ENCODE measurements around the gene ITGB5. TPM values are rescaled to one million over a fixed set of nuclear protein-coding genes. Genes with fewer than 3 reads are reported as not detected.

Gene ITGB5
- total and polyA plus RNA-seq, 2 experiments from 2014 or later, result 103 to 109 TPM

DNA sequence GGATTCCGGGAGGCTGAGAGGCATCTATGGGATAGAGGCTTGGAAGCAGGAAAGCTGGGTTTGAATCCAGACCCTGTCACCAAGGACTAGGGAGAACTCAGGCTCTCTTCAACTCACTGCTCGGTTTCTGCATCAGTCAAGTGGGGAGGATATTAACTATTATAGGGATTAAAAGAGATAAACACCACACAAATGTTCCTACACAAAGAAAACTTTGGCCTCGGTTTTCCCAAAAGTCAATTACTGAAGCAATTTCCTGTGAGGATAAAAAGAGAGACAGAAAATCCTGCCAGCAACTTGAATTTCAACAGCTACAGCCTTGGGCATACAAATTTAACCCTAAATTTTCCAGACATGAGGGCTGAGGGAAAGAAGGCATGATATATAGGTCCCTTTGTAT is 36.0 kb downstream of the ITGB5 start:
- H3K27me3 ChIP-seq, result no peaks in the 10 kb centered on the region
- no peak overlapping the region for H3K4me3 ChIP-seq
- H4K20me1 ChIP-seq (ENCODE audit: insufficient read depth, poor library complexity, severe bottlenecking), result no peaks in the 10 kb centered on the region
- no peak overlapping the region for H2AFZ ChIP-seq
- no peak for TF ChIP-seq EZH2 (IDR thresholded peaks at IDR 0.05; ENCODE audit: borderline replicate concordance)
- TF ChIP-seq, protein P1, sequence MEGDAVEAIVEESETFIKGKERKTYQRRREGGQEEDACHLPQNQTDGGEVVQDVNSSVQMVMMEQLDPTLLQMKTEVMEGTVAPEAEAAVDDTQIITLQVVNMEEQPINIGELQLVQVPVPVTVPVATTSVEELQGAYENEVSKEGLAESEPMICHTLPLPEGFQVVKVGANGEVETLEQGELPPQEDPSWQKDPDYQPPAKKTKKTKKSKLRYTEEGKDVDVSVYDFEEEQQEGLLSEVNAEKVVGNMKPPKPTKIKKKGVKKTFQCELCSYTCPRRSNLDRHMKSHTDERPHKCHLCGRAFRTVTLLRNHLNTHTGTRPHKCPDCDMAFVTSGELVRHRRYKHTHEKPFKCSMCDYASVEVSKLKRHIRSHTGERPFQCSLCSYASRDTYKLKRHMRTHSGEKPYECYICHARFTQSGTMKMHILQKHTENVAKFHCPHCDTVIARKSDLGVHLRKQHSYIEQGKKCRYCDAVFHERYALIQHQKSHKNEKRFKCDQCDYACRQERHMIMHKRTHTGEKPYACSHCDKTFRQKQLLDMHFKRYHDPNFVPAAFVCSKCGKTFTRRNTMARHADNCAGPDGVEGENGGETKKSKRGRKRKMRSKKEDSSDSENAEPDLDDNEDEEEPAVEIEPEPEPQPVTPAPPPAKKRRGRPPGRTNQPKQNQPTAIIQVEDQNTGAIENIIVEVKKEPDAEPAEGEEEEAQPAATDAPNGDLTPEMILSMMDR (IDR thresholded peaks at IDR 0.05; ENCODE audit: poor library complexity), result no peak
- TF ChIP-seq EZH2phosphoT487 (IDR thresholded peaks at IDR 0.05; ENCODE audit: low read depth, severe bottlenecking, unreplicated experiment), result no peak
- peaks cover 3% of the 10 kb centered on the region for H3K79me2 ChIP-seq
- H3K27ac ChIP-seq, result peak overlapping the region; percentile 59
- peaks cover 24% of the 10 kb centered on the region for H3K4me1 ChIP-seq (ENCODE audit: insufficient read depth)
- no peaks in the 10 kb centered on the region for H3K9me2 ChIP-seq (replicated peaks; ENCODE audit: insufficient read depth)
- no peak overlapping the region for H3K4me2 ChIP-seq
- no peaks in the 10 kb centered on the region for H3K9me3 ChIP-seq (ENCODE audit: low read depth)
- 36% methylated on average over 3 of the region's 3 CpGs for WGBS (ENCODE audit: low lambda C conversion rate, missing lambda C conversion rate)
- no peaks in the 10 kb centered on the region for H3K36me3 ChIP-seq (replicated peaks; ENCODE audit: insufficient read depth, low read depth)
- no peak for DNase-seq (ENCODE audit: low spot score)

DNA sequence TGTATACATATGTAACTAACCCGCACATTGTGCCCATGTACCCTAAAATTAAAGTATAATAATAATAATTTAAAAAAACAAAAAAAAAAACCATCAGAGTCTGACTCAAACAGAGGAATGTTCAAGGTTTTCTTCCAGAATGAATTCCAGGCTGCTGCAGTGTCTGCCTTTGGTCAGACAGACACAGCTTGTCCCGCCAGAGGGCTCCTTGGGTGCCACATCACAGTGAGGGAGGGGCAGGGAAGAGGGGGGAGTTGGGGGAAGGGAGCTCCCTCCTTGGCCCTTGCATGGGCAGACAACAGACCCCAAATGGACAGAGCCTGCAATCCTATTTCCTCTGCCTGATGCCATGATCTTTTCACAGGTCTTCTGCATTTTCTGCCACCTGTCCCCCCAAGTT is 36.5 kb downstream of the ITGB5 start:
- no peak for DNase-seq (ENCODE audit: low spot score)
- Histone ChIP-seq H3K27me3 (no peaks in the 10 kb centered on the region), H3K4me1 (ENCODE audit: insufficient read depth) (peaks cover 29% of the 10 kb centered on the region), H3K27ac (peak overlapping the region; percentile 59), H3K9me2 (replicated peaks; ENCODE audit: insufficient read depth) (no peaks in the 10 kb centered on the region), H3K9me3 (ENCODE audit: low read depth) (no peaks in the 10 kb centered on the region), H2AFZ (no peak overlapping the region), H3K36me3 (replicated peaks; ENCODE audit: insufficient read depth, low read depth) (no peaks in the 10 kb centered on the region), H3K4me3 (no peak overlapping the region), H3K79me2 (peaks cover 3% of the 10 kb centered on the region), H3K4me2 (no peak overlapping the region), H4K20me1 (ENCODE audit: insufficient read depth, poor library complexity, severe bottlenecking) (no peaks in the 10 kb centered on the region)
- WGBS (ENCODE audit: low lambda C conversion rate, missing lambda C conversion rate), result 81% methylated on average over 2 of the region's 2 CpGs
- TF ChIP-seq, protein P1 (IDR thresholded peaks at IDR 0.05; ENCODE audit: poor library complexity), result no peak
- TF ChIP-seq EZH2phosphoT487 (IDR thresholded peaks at IDR 0.05; ENCODE audit: low read depth, severe bottlenecking, unreplicated experiment), result no peak
- no peak for TF ChIP-seq EZH2 (IDR thresholded peaks at IDR 0.05; ENCODE audit: borderline replicate concordance)

DNA sequence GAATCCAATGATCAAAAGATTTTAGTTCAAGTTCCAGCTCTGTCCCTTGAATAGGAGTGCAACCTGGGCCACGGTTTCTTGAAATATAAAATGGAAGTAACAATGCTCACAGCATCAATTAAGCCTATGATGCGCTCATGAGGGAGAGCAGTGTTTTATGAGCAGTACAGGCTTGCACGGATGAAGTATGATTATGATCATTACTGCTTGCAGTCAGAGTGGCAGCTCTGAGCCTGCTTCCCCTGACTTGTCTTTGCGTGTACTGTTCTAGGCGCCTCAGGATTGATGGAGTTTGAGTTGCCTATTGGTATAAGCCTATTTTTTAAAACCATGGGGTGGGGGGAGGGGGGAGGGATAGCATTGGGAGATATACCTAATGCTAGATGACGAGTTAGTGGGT is 37.0 kb downstream of the ITGB5 start:
- no peak overlapping the region for H3K4me3 ChIP-seq
- no peak overlapping the region for H2AFZ ChIP-seq
- H3K27ac ChIP-seq, result peak overlapping the region; percentile 13
- H3K4me2 ChIP-seq, result no peak overlapping the region
- 72% methylated on average over 6 of the region's 6 CpGs for WGBS (ENCODE audit: low lambda C conversion rate, missing lambda C conversion rate)
- H4K20me1 ChIP-seq (ENCODE audit: insufficient read depth, poor library complexity, severe bottlenecking), result no peaks in the 10 kb centered on the region
- no peak for DNase-seq (ENCODE audit: low spot score)
- no peaks in the 10 kb centered on the region for H3K9me2 ChIP-seq (replicated peaks; ENCODE audit: insufficient read depth)
- no peaks in the 10 kb centered on the region for H3K27me3 ChIP-seq
- peaks cover 3% of the 10 kb centered on the region for H3K79me2 ChIP-seq
- H3K36me3 ChIP-seq (replicated peaks; ENCODE audit: insufficient read depth, low read depth), result no peaks in the 10 kb centered on the region
- H3K9me3 ChIP-seq (ENCODE audit: low read depth), result no peaks in the 10 kb centered on the region
- H3K4me1 ChIP-seq (ENCODE audit: insufficient read depth), result peaks cover 31% of the 10 kb centered on the region
- TF ChIP-seq, protein P1 (IDR thresholded peaks at IDR 0.05; ENCODE audit: poor library complexity), result no peak
- TF ChIP-seq EZH2phosphoT487 (IDR thresholded peaks at IDR 0.05; ENCODE audit: low read depth, severe bottlenecking, unreplicated experiment) (no peak), EZH2 (IDR thresholded peaks at IDR 0.05; ENCODE audit: borderline replicate concordance) (no peak)

DNA sequence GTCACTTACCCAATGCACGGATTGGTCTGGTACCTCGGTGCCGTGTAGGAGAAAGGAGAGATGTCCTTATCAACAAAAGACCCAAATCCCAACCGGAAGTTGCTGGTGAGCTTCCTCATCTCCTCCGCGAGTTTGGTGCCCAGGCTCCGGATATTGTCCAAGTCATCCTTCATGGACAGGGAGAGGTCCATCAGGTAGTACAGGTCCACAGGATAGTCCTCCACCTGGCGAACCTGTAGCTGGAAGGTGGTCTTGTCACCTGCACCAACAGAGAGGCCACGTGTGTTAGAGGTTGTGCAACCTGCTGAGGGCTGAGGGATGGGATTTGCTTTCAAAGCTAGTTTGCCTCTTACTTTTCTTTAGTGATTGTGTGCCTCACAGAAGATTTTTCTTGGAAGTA is 38.9 kb downstream of the ITGB5 start:
- H3K4me1 ChIP-seq (ENCODE audit: insufficient read depth), result peaks cover 34% of the 10 kb centered on the region
- no peaks in the 10 kb centered on the region for H3K9me3 ChIP-seq (ENCODE audit: low read depth)
- no peaks in the 10 kb centered on the region for H4K20me1 ChIP-seq (ENCODE audit: insufficient read depth, poor library complexity, severe bottlenecking)
- TF ChIP-seq EZH2 (IDR thresholded peaks at IDR 0.05; ENCODE audit: borderline replicate concordance) (no peak), EZH2phosphoT487 (IDR thresholded peaks at IDR 0.05; ENCODE audit: low read depth, severe bottlenecking, unreplicated experiment) (no peak)
- TF ChIP-seq, protein P1 (IDR thresholded peaks at IDR 0.05; ENCODE audit: poor library complexity), result no peak
- no peak for DNase-seq (ENCODE audit: low spot score)
- H3K9me2 ChIP-seq (replicated peaks; ENCODE audit: insufficient read depth), result no peaks in the 10 kb centered on the region
- 94% methylated on average over 9 of the region's 9 CpGs for WGBS (ENCODE audit: low lambda C conversion rate, missing lambda C conversion rate)
- no peaks in the 10 kb centered on the region for H3K27me3 ChIP-seq
- H3K4me3 ChIP-seq, result no peak overlapping the region
- H2AFZ ChIP-seq, result no peak overlapping the region
- no peak overlapping the region for H3K4me2 ChIP-seq
- H3K79me2 ChIP-seq, result peaks cover 5% of the 10 kb centered on the region
- no peak overlapping the region for H3K27ac ChIP-seq
- H3K36me3 ChIP-seq (replicated peaks; ENCODE audit: insufficient read depth, low read depth), result no peaks in the 10 kb centered on the region

All from hepatocyte (in vitro differentiated cells).